GM19240 (cell line): ENCODE results near the gene SAMSN1.

Source experiments
- DNase-seq: peaks from one replicate; pipeline ENCODE4 v3.0.0; 2011; ENCODE audit warnings: low spot score; ENCODE audit not compliant: insufficient read length

The SAMSN1 gene

GRCh38 chr21:14435423-14435822, 110.7 kb downstream of the SAMSN1 start:
- DNase-seq = no peak
